ENCODE results near the gene DIP2C.

Gene DIP2C

GRCh38 chr10:241966-242643 lies 447.4 kb downstream of the DIP2C start:
- DNase-seq: no peak

DNA sequence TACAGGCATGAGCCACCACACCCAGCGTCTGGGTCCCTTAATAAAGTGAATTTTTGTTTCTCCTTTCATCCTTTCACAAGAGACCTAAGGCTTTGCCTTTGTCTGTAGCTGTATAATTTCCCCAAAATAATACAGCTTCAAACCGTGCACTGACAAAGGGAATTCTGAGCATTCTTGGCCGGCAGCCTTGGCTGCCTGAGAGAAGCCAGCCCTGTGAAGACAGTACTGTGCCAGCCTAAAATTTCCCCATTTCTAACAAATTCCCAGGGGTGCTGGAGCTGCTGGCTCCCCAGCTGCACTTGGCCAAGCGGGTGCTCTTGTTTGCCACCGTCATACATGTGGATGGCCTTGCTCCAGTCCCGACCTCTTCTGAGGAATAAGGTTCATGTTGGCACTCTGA lies 448.0 kb downstream of the DIP2C start:
- DNase-seq: no peak

DNA sequence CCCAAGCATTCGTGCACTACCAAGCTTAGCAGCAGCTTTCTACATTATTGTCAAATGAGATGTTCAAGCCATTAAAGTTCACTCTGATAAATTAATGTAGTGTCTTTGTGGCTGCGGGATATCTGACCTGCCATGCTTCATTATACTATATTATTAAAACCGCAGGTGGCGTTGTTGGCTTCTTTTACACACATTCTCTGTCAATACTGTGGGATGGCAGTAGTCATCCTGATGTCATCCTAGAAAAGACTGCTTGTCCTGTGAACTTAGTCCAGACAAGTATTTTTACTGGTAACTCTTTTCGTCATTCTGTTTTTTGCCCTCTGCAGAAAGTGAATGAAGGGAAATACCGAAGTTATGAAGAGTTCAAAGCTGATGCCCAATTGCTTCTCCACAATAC lies 450.4 kb downstream of the DIP2C start:
- DNase-seq: no peak

GRCh38 chr10:235915-236314 lies 453.6 kb downstream of the DIP2C start:
- no peak for DNase-seq

GRCh38 chr10:234708-235406 lies 454.6 kb downstream of the DIP2C start:
- DNase-seq: no peak

DNA sequence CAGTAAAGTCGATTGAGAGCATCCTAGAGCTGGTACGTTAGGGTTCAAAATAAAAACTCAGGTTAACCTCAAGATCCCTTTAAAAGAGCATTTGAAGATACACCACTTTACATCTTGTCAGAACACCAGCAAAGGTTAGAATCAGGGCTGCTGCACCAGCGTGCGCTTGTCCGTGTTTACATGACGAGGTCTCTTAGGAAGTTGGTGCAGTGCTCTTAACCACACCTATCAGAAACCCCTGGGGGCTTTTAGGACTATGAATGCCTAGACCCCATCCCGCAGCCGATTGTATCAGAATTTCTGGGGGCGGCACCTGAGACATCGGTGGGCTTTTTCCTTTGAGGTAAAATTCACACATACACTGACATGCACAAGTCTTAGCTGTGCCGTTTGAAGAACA lies 456.6 kb downstream of the DIP2C start:
- no peak for DNase-seq

DNA sequence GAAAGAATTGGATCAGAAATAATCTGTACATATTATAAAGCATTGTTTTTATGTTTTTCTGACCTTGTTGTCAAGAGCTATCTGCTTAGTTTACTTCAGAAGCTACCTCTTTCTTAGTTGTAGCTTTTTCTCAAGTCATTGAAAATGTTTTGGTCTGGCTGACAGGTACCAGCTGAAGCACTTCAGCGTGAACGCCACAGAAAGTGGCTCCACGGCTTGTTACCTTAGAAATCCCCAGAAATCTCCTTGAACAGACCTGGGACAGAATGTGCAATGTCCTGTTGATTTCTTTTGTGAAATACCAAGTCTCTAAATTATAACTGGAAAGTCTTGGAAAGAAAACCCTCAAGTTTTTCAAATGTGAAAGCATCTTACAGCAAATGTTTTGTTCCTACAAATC lies 457.4 kb downstream of the DIP2C start:
- no peak for DNase-seq

DNA sequence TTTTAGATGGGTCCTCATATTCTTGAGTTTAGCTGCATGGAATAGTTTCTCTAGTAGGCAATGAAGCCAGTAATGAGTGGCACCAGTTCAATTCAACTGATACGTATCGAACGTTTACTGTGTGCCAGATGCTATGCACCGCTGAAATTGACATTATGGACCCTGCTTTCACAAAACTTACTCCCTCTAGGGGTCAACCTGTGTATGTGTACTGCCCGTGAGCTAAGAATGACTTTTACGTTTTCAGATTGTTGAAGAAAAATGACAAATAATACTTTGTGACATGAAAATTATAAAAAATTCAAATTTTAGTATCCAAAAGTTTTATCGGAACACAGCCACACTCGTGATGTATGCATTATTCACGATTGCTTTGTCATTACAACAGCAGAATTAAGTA lies 458.7 kb downstream of the DIP2C start:
- no peak for DNase-seq

DNA sequence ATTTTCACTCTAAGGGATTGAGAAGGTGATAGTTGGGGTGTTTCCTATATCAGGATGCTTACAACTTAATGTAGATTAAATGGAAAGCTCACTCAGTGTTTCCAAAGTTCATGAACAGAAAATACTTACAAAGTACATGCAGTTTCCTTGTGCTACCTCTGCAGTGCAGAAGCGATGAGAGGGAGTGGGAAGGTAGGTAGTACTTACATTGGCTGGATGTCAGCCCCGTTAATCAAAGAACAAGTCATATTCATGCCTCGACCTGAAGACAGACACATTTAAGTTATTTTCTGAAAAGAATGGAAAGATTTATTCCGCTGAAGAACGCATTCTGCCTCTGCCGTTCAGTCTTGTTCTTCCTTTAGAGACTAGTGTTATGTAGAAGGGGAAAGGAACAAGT lies 461.1 kb downstream of the DIP2C start:
- no peak for DNase-seq

- DNase-seq: no peak
Observed at GRCh38 chr10:227014-227413, 462.5 kb downstream of the DIP2C start.

DNA sequence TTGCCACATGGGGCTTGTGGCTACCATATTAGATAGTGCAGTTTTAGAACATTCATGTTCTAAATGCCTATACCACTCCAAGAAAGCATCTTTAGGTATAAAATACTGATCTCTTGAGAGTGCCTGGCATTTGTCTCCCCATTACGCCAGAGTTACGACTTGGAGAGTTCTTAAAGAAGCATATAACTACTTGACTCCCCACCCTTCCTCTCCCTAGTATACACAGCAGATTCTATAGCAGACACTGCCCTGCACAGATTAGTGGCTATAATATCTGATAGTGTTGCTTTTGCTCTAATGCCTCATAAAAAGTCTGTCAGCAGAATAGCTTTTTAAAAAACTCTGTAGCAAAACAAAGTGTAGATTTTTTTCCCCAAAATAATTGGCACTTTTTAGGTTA lies 463.4 kb downstream of the DIP2C start:
- DNase-seq: no peak

DNA sequence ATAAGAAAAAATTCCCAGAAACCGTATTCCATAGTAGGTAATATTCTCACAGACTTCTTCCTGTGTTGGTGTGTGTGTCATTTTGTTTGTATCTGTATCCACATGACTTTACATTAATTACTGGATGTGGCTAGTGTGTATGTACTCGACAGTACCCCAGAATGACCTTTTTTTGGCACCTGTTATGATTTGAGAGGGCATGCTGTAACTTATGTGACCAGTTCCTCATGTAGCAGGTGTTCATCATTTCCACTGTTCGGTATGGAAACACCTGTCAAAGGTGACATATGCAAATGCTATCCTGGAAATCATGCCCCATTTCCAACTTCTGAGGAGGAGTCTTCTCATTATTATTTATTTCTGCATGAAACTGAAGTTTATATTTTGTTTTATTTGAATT lies 464.9 kb downstream of the DIP2C start:
- no peak for DNase-seq

All from SIG-M5 (cell line).